Measurements from ENCODE around the gene CPXM2. TPM values are rescaled to one million over a fixed set of nuclear protein-coding genes. Genes with fewer than 3 reads are reported as not detected.

The CPXM2 gene
- total RNA-seq, 2 donors from 2014 or later, result 1.4 to 1.9 TPM

DNA sequence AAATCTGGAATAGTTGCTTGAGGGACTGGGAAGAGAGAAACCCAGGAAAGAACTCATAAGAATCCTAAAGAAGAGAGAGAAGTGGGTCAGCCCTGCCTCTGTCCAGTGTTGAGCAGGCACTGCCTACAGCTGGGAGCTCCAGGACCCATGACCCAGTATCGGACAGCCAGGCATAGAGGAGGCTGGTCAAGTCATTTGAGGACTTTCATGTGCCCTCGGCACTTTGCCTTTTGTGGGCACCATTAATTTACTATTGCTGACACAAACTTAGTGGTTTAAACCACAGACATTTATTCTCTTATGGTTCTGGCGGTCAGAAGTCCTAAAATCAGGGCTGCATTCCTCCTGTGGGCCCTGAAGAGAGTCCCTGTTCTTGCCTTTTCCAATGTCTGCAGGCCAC is 60.3 kb downstream of the CPXM2 start:
- TF ChIP-seq, protein P1, sequence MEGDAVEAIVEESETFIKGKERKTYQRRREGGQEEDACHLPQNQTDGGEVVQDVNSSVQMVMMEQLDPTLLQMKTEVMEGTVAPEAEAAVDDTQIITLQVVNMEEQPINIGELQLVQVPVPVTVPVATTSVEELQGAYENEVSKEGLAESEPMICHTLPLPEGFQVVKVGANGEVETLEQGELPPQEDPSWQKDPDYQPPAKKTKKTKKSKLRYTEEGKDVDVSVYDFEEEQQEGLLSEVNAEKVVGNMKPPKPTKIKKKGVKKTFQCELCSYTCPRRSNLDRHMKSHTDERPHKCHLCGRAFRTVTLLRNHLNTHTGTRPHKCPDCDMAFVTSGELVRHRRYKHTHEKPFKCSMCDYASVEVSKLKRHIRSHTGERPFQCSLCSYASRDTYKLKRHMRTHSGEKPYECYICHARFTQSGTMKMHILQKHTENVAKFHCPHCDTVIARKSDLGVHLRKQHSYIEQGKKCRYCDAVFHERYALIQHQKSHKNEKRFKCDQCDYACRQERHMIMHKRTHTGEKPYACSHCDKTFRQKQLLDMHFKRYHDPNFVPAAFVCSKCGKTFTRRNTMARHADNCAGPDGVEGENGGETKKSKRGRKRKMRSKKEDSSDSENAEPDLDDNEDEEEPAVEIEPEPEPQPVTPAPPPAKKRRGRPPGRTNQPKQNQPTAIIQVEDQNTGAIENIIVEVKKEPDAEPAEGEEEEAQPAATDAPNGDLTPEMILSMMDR (conservative IDR thresholded peaks at IDR 0.05), result no peak
- H3K4me3 Mint-ChIP-seq, result no peak overlapping the region
- Histone ChIP-seq H3K27ac (ENCODE audit: low read depth, low read length) (no peak overlapping the region), H3K27me3 (ENCODE audit: control insufficient read depth, insufficient read depth, low read length, poor library complexity, severe bottlenecking) (no peaks in the 10 kb centered on the region), H3K9me3 (ENCODE audit: control insufficient read depth, low read length) (no peaks in the 10 kb centered on the region), H3K4me3 (ENCODE audit: low read length) (no peak overlapping the region), H3K36me3 (ENCODE audit: control insufficient read depth, insufficient read depth, low read length) (no peaks in the 10 kb centered on the region), H3K4me1 (ENCODE audit: control insufficient read depth, insufficient read depth, low read length) (no peaks in the 10 kb centered on the region), H3K9ac (ENCODE audit: extremely low read depth, low read length, poor library complexity, severe bottlenecking) (no peak overlapping the region)
- peaks cover 7% of the 10 kb centered on the region for H3K27me3 Mint-ChIP-seq (ENCODE audit: insufficient read depth)
- H3K9me3 Mint-ChIP-seq, result peaks cover 2% of the 10 kb centered on the region
- H3K4me1 Mint-ChIP-seq, result no peaks in the 10 kb centered on the region
- no peak for DNase-seq
- no peaks in the 10 kb centered on the region for H3K36me3 Mint-ChIP-seq (ENCODE audit: low read depth)
- WGBS, 2 experiments (ENCODE audit: insufficient coverage in 1 of 2, insufficient read length in 1 of 2), result 90 to 94% methylated on average over 3 of the region's 3 CpGs
- no peak overlapping the region for H3K27ac Mint-ChIP-seq

- Mint-ChIP-seq H3K36me3 (ENCODE audit: low read depth) (no peaks in the 10 kb centered on the region), H3K9me3 (no peaks in the 10 kb centered on the region), H3K4me3 (no peak overlapping the region), H3K4me1 (no peaks in the 10 kb centered on the region), H3K27ac (no peak overlapping the region), H3K27me3 (ENCODE audit: insufficient read depth) (no peaks in the 10 kb centered on the region)
- Histone ChIP-seq H3K9ac (ENCODE audit: extremely low read depth, low read length, poor library complexity, severe bottlenecking) (no peak overlapping the region), H3K27me3 (ENCODE audit: control insufficient read depth, insufficient read depth, low read length, poor library complexity, severe bottlenecking) (no peaks in the 10 kb centered on the region), H3K27ac (ENCODE audit: low read depth, low read length) (no peak overlapping the region), H3K4me1 (ENCODE audit: control insufficient read depth, insufficient read depth, low read length) (no peaks in the 10 kb centered on the region), H3K4me3 (ENCODE audit: low read length) (no peak overlapping the region), H3K9me3 (ENCODE audit: control insufficient read depth, low read length) (no peaks in the 10 kb centered on the region), H3K36me3 (ENCODE audit: control insufficient read depth, insufficient read depth, low read length) (no peaks in the 10 kb centered on the region)
- no peak for DNase-seq
- TF ChIP-seq, protein P1 (conservative IDR thresholded peaks at IDR 0.05), result no peak
- 86 to 100% methylated on average over 2 of the region's 2 CpGs for WGBS, 2 experiments (ENCODE audit: insufficient coverage in 1 of 2, insufficient read length in 1 of 2)
These were observed 70.5 kb downstream of the CPXM2 start for GRCh38 chr10:123821136-123821535.

- no peaks in the 10 kb centered on the region for H3K27me3 Mint-ChIP-seq (ENCODE audit: insufficient read depth)
- no peaks in the 10 kb centered on the region for H3K4me1 ChIP-seq (ENCODE audit: control insufficient read depth, insufficient read depth, low read length)
- TF ChIP-seq, protein P1 (conservative IDR thresholded peaks at IDR 0.05), result no peak
- H3K36me3 ChIP-seq (ENCODE audit: control insufficient read depth, insufficient read depth, low read length), result no peaks in the 10 kb centered on the region
- no peak for DNase-seq
- no peak overlapping the region for H3K27ac ChIP-seq (ENCODE audit: low read depth, low read length)
- no peak overlapping the region for H3K9ac ChIP-seq (ENCODE audit: extremely low read depth, low read length, poor library complexity, severe bottlenecking)
- no peaks in the 10 kb centered on the region for H3K9me3 ChIP-seq (ENCODE audit: control insufficient read depth, low read length)
- no peaks in the 10 kb centered on the region for H3K36me3 Mint-ChIP-seq (ENCODE audit: low read depth)
- H3K27me3 ChIP-seq (ENCODE audit: control insufficient read depth, insufficient read depth, low read length, poor library complexity, severe bottlenecking), result no peaks in the 10 kb centered on the region
- H3K4me3 ChIP-seq (ENCODE audit: low read length), result no peak overlapping the region
- no peak overlapping the region for H3K4me3 Mint-ChIP-seq
- H3K27ac Mint-ChIP-seq, result no peak overlapping the region
- no peaks in the 10 kb centered on the region for H3K4me1 Mint-ChIP-seq
- no peaks in the 10 kb centered on the region for H3K9me3 Mint-ChIP-seq
These were observed 82.0 kb downstream of the CPXM2 start for GRCh38 chr10:123809632-123810031.

All from endodermal cell (in vitro differentiated cells).